Activated CD4-positive, alpha-beta memory T cell treated with anti-CD3 and anti-CD28 coated beads for 36 hours (primary cell): ENCODE measurements around the gene SND1. TPM values are rescaled to one million over a fixed set of nuclear protein-coding genes. Genes with fewer than 3 reads are reported as not detected.

Source experiments
- CTCF ChIA-PET: fragments of 350-600 bp; sonication (Branson Sonifier 250); formaldehyde crosslinking; loops from one replicate; lab custom pipeline; 2021; ENCODE audit warnings: antibody characterized with exemption, inconsistent platforms; lab: Charles Lee
- POLR2A ChIA-PET: fragments of 350-600 bp; sonication (Branson Sonifier 250); formaldehyde crosslinking; loops from one replicate; lab custom pipeline; 2021; ENCODE audit warnings: antibody characterized with exemption; lab: Charles Lee
- DNase-seq: peaks from one replicate; pipeline ENCODE4 v3.0.0-alpha.2; 2020
- H3K27ac Mint-ChIP-seq: one replicate; pipeline ENCODE4 v1.8.0; 2021; ENCODE audit warnings: mixed read lengths
- H3K27me3 Mint-ChIP-seq: one replicate; pipeline ENCODE4 v1.8.0; 2021; ENCODE audit warnings: mixed read lengths
- H3K36me3 Mint-ChIP-seq: one replicate; pipeline ENCODE4 v1.8.0; 2021; ENCODE audit warnings: mixed read lengths
- H3K4me1 Mint-ChIP-seq: one replicate; pipeline ENCODE4 v1.8.0; 2021; ENCODE audit warnings: low read depth, mixed read lengths
- H3K4me3 Mint-ChIP-seq: one replicate; pipeline ENCODE4 v1.8.0; 2021; ENCODE audit warnings: mild to moderate bottlenecking, mixed read lengths
- H3K9me3 Mint-ChIP-seq: one replicate; pipeline ENCODE4 v1.8.0; 2021; ENCODE audit warnings: mixed read lengths
- intact Hi-C: fragments of 100-400 bp; cut with micrococcal nuclease; formaldehyde crosslinking; loops from one replicate; pipeline ENCODE4 v1.15.1; 2023
- total RNA-seq, 2 experiments: library from RNA; stranded (reverse); gene quantifications; one replicate each; pipeline ENCODE4 v1.2.3, GENCODE V29; 2021

Gene SND1
- total RNA-seq, 2 experiments from 2014 or later = 208 to 235 TPM

GRCh38 chr7:128116740-128117139 is 464.7 kb downstream of the SND1 start:
- Mint-ChIP-seq H3K4me3 (no peak overlapping the region), H3K4me1 (peaks cover 5% of the 10 kb centered on the region), H3K27ac (no peak overlapping the region), H3K9me3 (no peaks in the 10 kb centered on the region), H3K36me3 (no peaks in the 10 kb centered on the region), H3K27me3 (no peaks in the 10 kb centered on the region)
- intact Hi-C loops = no loop called here
- POLR2A ChIA-PET = no interaction called here
- no peak for DNase-seq
- CTCF ChIA-PET = no interaction called here

- no peaks in the 10 kb centered on the region for H3K9me3 Mint-ChIP-seq
- no peak overlapping the region for H3K27ac Mint-ChIP-seq
- intact Hi-C loops = no loop called here
- ChIA-PET CTCF (no interaction called here), POLR2A (no interaction called here)
- DNase-seq = no peak
- H3K4me3 Mint-ChIP-seq = no peak overlapping the region
- H3K36me3 Mint-ChIP-seq = no peaks in the 10 kb centered on the region
- no peaks in the 10 kb centered on the region for H3K27me3 Mint-ChIP-seq
- H3K4me1 Mint-ChIP-seq = no peaks in the 10 kb centered on the region
Measured at GRCh38 chr7:128117691-128118090, 465.7 kb downstream of the SND1 start.

- no peak overlapping the region for H3K27ac Mint-ChIP-seq
- no peaks in the 10 kb centered on the region for H3K4me1 Mint-ChIP-seq
- no peaks in the 10 kb centered on the region for H3K36me3 Mint-ChIP-seq
- ChIA-PET POLR2A (no interaction called here), CTCF (no interaction called here)
- no peak for DNase-seq
- intact Hi-C loops = no loop called here
- H3K9me3 Mint-ChIP-seq = no peaks in the 10 kb centered on the region
- no peaks in the 10 kb centered on the region for H3K27me3 Mint-ChIP-seq
- no peak overlapping the region for H3K4me3 Mint-ChIP-seq
Measured at GRCh38 chr7:128119036-128119435, 467.0 kb downstream of the SND1 start.

GRCh38 chr7:128120116-128120515 is 468.1 kb downstream of the SND1 start:
- Mint-ChIP-seq H3K27me3 (no peaks in the 10 kb centered on the region), H3K4me1 (peaks cover 5% of the 10 kb centered on the region), H3K9me3 (no peaks in the 10 kb centered on the region), H3K4me3 (no peak overlapping the region), H3K27ac (no peak overlapping the region), H3K36me3 (no peaks in the 10 kb centered on the region)
- DNase-seq = no peak
- POLR2A ChIA-PET = no interaction called here
- intact Hi-C loops = no loop called here
- CTCF ChIA-PET = interaction anchor here (1.4 to 2.0 kb wide), 2 partner anchors 16 to 90 kb away, joined by 3 to 6 read pairs; no protein-coding TSS in a partner anchor

DNA sequence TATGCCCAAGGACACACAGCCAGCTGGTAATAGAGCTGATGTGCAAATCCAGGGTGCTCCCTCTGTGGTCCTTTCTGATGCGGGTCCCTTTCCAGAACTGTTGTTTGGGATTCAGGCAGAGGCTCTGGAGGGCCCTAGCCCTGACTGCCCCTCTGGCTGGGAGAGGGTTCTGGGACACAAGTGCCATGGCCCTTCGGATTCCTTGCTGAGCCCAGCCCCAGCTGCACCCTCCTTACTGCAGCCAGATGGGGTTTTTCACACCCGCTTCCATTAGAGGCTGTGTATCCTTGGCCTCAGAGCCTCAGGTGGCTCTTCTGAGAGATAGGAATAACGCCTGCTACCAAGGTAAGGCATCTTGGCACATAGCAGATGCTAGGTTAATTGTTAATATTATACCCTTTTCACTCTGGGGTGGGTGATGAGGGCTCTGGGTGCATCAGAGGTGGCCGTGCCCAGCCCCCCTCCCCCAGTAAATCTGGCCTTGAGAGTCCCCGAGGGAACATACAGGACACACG is 469.0 kb downstream of the SND1 start:
- DNase-seq = no peak
- ChIA-PET CTCF (interaction anchor here (1.4 to 2.0 kb wide), 2 partner anchors 15 to 89 kb away, joined by 3 to 6 read pairs; no protein-coding TSS in a partner anchor), POLR2A (no interaction called here)
- H3K36me3 Mint-ChIP-seq = no peaks in the 10 kb centered on the region
- H3K4me1 Mint-ChIP-seq = peaks cover 6% of the 10 kb centered on the region
- intact Hi-C loops = no loop called here
- no peaks in the 10 kb centered on the region for H3K9me3 Mint-ChIP-seq
- H3K4me3 Mint-ChIP-seq = no peak overlapping the region
- H3K27me3 Mint-ChIP-seq = no peaks in the 10 kb centered on the region
- no peak overlapping the region for H3K27ac Mint-ChIP-seq

GRCh38 chr7:128121711-128122530 is 469.9 kb downstream of the SND1 start:
- intact Hi-C loops = no loop called here
- ChIA-PET CTCF (interaction anchor here (2.0 kb wide), 1 partner anchor 14 kb away, joined by 6 read pairs; no protein-coding TSS in a partner anchor), POLR2A (no interaction called here)
- Mint-ChIP-seq H3K9me3 (no peaks in the 10 kb centered on the region), H3K27me3 (no peaks in the 10 kb centered on the region), H3K27ac (no peak overlapping the region), H3K4me3 (no peak overlapping the region), H3K4me1 (peaks cover 6% of the 10 kb centered on the region), H3K36me3 (no peaks in the 10 kb centered on the region)
- DNase-seq = no peak

GRCh38 chr7:128122576-128123290 is 470.7 kb downstream of the SND1 start:
- intact Hi-C loops = no loop called here
- no peak overlapping the region for H3K27ac Mint-ChIP-seq
- no peak overlapping the region for H3K4me3 Mint-ChIP-seq
- H3K36me3 Mint-ChIP-seq = no peaks in the 10 kb centered on the region
- no peaks in the 10 kb centered on the region for H3K9me3 Mint-ChIP-seq
- H3K27me3 Mint-ChIP-seq = no peaks in the 10 kb centered on the region
- no peak for DNase-seq
- ChIA-PET POLR2A (no interaction called here), CTCF (no interaction called here)
- H3K4me1 Mint-ChIP-seq = peaks cover 6% of the 10 kb centered on the region

- Mint-ChIP-seq H3K27ac (no peak overlapping the region), H3K4me3 (no peak overlapping the region), H3K9me3 (no peaks in the 10 kb centered on the region), H3K36me3 (no peaks in the 10 kb centered on the region), H3K4me1 (peaks cover 6% of the 10 kb centered on the region), H3K27me3 (no peaks in the 10 kb centered on the region)
- DNase-seq = no peak
- intact Hi-C loops = no loop called here
- CTCF ChIA-PET = interaction anchor here (1.3 kb wide), 1 partner anchor 12 kb away, joined by 6 read pairs; no protein-coding TSS in a partner anchor
- POLR2A ChIA-PET = no interaction called here
Measured at GRCh38 chr7:128123291-128124037, 471.5 kb downstream of the SND1 start.

GRCh38 chr7:128124786-128125185 is 472.8 kb downstream of the SND1 start:
- Mint-ChIP-seq H3K4me3 (no peak overlapping the region), H3K9me3 (no peaks in the 10 kb centered on the region), H3K27ac (no peak overlapping the region), H3K4me1 (peaks cover 6% of the 10 kb centered on the region), H3K36me3 (no peaks in the 10 kb centered on the region), H3K27me3 (no peaks in the 10 kb centered on the region)
- no peak for DNase-seq
- ChIA-PET POLR2A (no interaction called here), CTCF (interaction anchor here (1.7 kb wide), 1 partner anchor 11 kb away, joined by 10 read pairs; no protein-coding TSS in a partner anchor)
- intact Hi-C loops = no loop called here

DNA sequence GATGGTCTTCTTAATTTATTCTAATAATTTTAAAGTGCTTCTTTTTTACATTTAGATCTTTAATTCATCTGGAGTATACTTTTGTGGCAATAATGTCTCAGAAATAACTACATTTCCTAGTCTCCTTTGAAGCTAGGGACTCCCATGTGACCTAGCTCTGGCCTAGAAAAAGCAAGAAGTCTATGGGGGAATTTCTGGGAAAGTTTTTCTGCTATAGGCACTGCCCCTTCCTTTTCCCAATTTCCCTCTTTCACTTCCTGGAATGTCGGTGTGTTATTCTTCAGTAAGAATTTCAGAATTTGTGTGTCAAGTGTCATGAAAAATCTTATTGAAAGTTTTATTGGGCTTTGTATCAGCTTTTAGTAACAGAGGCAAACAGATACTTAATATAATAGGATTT is 473.8 kb downstream of the SND1 start:
- CTCF ChIA-PET = interaction anchor here (0.7 to 1.7 kb wide), 2 partner anchors 10 to 83 kb away, joined by 3 to 10 read pairs; no protein-coding TSS in a partner anchor

GRCh38 chr7:128128401-128128800 is 476.4 kb downstream of the SND1 start:
- ChIA-PET CTCF (interaction anchor here (0.7 to 2.3 kb wide), 3 partner anchors 7 to 220 kb away, joined by 3 to 8 read pairs (median 5); no protein-coding TSS in a partner anchor), POLR2A (no interaction called here)
- no peaks in the 10 kb centered on the region for H3K36me3 Mint-ChIP-seq
- peaks cover 6% of the 10 kb centered on the region for H3K27me3 Mint-ChIP-seq
- H3K4me3 Mint-ChIP-seq = no peak overlapping the region
- no peak for DNase-seq
- H3K27ac Mint-ChIP-seq = no peak overlapping the region
- intact Hi-C loops = no loop called here
- peaks cover 6% of the 10 kb centered on the region for H3K4me1 Mint-ChIP-seq
- no peaks in the 10 kb centered on the region for H3K9me3 Mint-ChIP-seq

More for the DNA sequence above, 473.8 kb downstream of the SND1 start:
- DNase-seq = no peak
- no peaks in the 10 kb centered on the region for H3K9me3 Mint-ChIP-seq
- intact Hi-C loops = no loop called here
- no peak overlapping the region for H3K27ac Mint-ChIP-seq
- no peaks in the 10 kb centered on the region for H3K36me3 Mint-ChIP-seq
- no peak overlapping the region for H3K4me3 Mint-ChIP-seq
- peaks cover 6% of the 10 kb centered on the region for H3K4me1 Mint-ChIP-seq
- POLR2A ChIA-PET = no interaction called here
- no peaks in the 10 kb centered on the region for H3K27me3 Mint-ChIP-seq
